Ovary (tissue), 9 donors: Measurements from ENCODE around the gene HOMER1. TPM values are rescaled to one million over a fixed set of nuclear protein-coding genes. Genes with fewer than 3 reads are reported as not detected.

Experiments
- DNase-seq, 5 donors: peaks; one replicate each; pipeline ENCODE4 v3.0.0-alpha.2; 2019 to 2020
- H3K27ac ChIP-seq, 2 donors: fragments of 200-600 bp; one replicate each; pipeline versions ENCODE4 v1.5.1 to v1.8.0; 2019 to 2022
- H3K27me3 ChIP-seq: fragments of 200-600 bp; one replicate; pipeline ENCODE4 v1.8.0; 2022
- H3K36me3 ChIP-seq: fragments of 200-600 bp; sonication (generic); one replicate; pipeline ENCODE4 v1.5.1; 2019
- H3K4me1 ChIP-seq: one replicate; pipeline ENCODE4 v1.8.1; 2013; ENCODE audit warnings: mild to moderate bottlenecking, moderate library complexity; ENCODE audit not compliant: insufficient read depth
- H3K4me3 ChIP-seq: fragments of 200-600 bp; sonication (generic); one replicate; pipeline ENCODE4 v1.5.1; 2017
- H3K9me3 ChIP-seq, 2 donors: fragments of 200-600 bp in 1 of 2; sonication (generic) in 1 of 2; one replicate each; pipeline versions ENCODE4 v1.5.1 to v1.8.1; 2013 to 2019; ENCODE audit warnings: mild to moderate bottlenecking in 1 of 2, moderate library complexity in 1 of 2
- CTCF ChIP-seq, 3 donors: fragments of 450-650 bp in 2 of 3; fragments of 200-600 bp in 1 of 3; IDR thresholded peaks; one replicate each; pipeline versions ENCODE4 v1.5.1 to v1.8.0; 2016 to 2022; ENCODE audit warnings: antibody characterized with exemption in 3 of 3, mild to moderate bottlenecking in 1 of 3
- EP300 ChIP-seq: sonication (generic); formaldehyde crosslinking; IDR thresholded peaks from one replicate; pipeline ENCODE4 v1.6.1; 2017; ENCODE audit warnings: antibody characterized with exemption
- POLR2A ChIP-seq: fragments of 450-650 bp; IDR thresholded peaks from one replicate; pipeline ENCODE4 v1.6.1; 2017; ENCODE audit warnings: antibody characterized with exemption, mild to moderate bottlenecking, moderate library complexity
- WGBS, 3 donors: extraction: QIAGEN DNeasy Blood & Tissue Kit in 1 of 3; methylation state at CpG; one replicate each; pipeline versions ENCODE4 v1.1.5 to v1.1.7; 2013 to 2017; 5-methylcytosine and 5-hydroxymethylcytosine counted together
- intact Hi-C, 4 donors: fragments of 100-400 bp; cut with DNase I; formaldehyde crosslinking; loops; one replicate each; pipeline versions ENCODE4 v1.11.0 to v1.15.1; 2022 to 2023
- polyA plus RNA-seq, 2 donors: library from polyadenylated mRNA; stranded (reverse); fragments of 200-250 nt in 1 of 2; fragments of 350-450 nt in 1 of 2; fragmentation: Illumina TruSeq in 1 of 2; extraction: RNeasy Lipid Tissue Mini Kit (QIAGEN cat#74804) in 1 of 2; gene quantifications; one replicate each; pipeline ENCODE4 v1.2.3, GENCODE V29; 2013 to 2014
- total RNA-seq, 7 donors: library from RNA; depleted of rRNA in 2 of 7; stranded (reverse); fragments of >200 nt in 2 of 7; fragmentation: NEBNext Ultra II Directional in 3 of 7; extraction: Animal tissue kit (Norgen Biotek cat#: 25700) in 3 of 7; gene quantifications; one replicate each; pipeline versions ENCODE4 v1.1.0 to v1.2.4, GENCODE V29; 2016 to 2023
- donor health status: DM: no; HTN: no; CAD: no; lungs with moderate emphysema.
- donor health status: DM: no; HTN: no; CAD: no.
- donor health status: Bipolar disorder and iron deficiency.
- donor health status: DM: yes; HTN: yes; CAD: no.
- donor health status: DM: no; HTN: no; CAD: no.
- donor health status: DM: yes; HTN: yes; CAD: no.

The HOMER1 gene
- total and polyA plus RNA-seq, 9 donors = 1.8 to 37.8 (median 10.9) TPM

- Histone ChIP-seq H3K4me3 (peak overlapping the region; percentile 60), H3K4me1 (peaks cover 2% of the 10 kb centered on the region), H3K27me3 (no peaks in the 10 kb centered on the region), H3K9me3 (no peaks in the 10 kb centered on the region), H3K36me3 (no peaks in the 10 kb centered on the region), H3K27ac (no peak overlapping the region)
- DNase-seq = no peak
- 24 to 30% (median 29%) methylated on average over 11 of the region's 11 CpGs for WGBS, 3 donors
- TF ChIP-seq POLR2A (no peak), CTCF (IDR thresholded peaks at IDR 0.05) (no peak), EP300 (no peak)
- intact Hi-C loops = no loop called here
Observed at GRCh38 chr5:79512049-79512448, 1.9 kb downstream of the HOMER1 start.

DNA sequence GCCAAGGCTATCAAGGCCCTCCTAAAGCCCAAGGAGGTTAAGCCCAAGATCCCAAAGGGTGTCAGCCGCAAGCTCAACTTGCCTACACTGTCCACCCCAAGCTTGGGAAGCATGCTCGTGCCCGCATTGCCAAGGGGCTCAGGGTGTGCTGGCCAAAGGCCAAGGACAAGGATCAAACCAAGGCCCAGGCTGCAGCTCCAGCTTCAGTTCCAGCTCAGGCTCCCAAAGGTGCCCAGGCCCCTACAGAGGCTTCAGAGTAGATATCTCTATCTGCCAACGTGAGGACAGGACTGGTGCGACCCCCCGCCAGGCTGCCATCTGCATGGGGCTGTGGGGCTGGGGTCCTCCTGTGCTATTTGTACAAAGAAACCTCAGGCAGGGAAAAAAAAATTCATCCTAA is 3.3 kb downstream of the HOMER1 start:
- H3K4me3 ChIP-seq = no peak overlapping the region
- no peaks in the 10 kb centered on the region for H3K27me3 ChIP-seq
- H3K27ac ChIP-seq = no peak overlapping the region
- 94 to 99% (median 95%) methylated on average over 6 of the region's 6 CpGs for WGBS, 3 donors
- TF ChIP-seq CTCF (IDR thresholded peaks at IDR 0.05) = no peak
- no peak for TF ChIP-seq POLR2A
- TF ChIP-seq EP300 = no peak
- H3K9me3 ChIP-seq = no peaks in the 10 kb centered on the region
- intact Hi-C loops = no loop called here
- peak in 2 of 5 donors; percentile 23 to 32 for DNase-seq
- no peaks in the 10 kb centered on the region for H3K36me3 ChIP-seq
- H3K4me1 ChIP-seq = peaks cover 2% of the 10 kb centered on the region

DNA sequence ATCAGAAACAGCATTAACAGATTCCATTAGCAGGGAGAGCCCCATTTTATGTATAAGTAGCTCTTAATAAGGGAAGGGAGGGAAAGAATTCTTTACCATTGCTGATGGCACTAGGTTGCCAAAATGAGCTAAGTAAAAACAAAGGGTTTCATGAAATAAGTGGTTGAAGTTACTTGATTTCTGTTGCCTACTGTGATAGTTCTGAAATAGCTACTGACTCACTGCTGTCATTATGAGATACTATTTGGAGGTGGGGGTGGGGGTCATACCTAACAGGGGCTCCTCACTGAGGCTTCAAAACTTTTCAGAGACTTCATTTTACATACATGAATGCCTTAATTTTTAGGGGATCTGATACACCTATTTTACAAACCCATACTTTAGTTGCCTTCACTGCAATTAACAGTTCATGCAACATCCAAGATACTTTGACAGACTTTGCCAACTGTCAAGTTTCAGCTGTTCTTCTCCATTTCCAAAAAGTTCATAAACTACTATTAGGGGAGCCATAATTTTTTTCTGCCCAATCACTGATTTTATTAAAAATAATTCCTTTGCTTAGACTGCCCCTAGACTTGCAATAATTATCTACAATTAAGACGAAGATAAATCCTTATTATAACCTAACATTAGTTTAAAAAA is 4.6 kb downstream of the HOMER1 start:
- 90 to 96% (median 93%) methylated on average over 1 of the region's 1 CpG for WGBS, 3 donors
- no peak overlapping the region for H3K27ac ChIP-seq
- intact Hi-C loops = no loop called here
- H3K27me3 ChIP-seq = no peaks in the 10 kb centered on the region
- no peak overlapping the region for H3K4me3 ChIP-seq
- no peak for DNase-seq
- no peak for TF ChIP-seq POLR2A
- TF ChIP-seq EP300 = no peak
- no peak for TF ChIP-seq CTCF (IDR thresholded peaks at IDR 0.05)
- H3K9me3 ChIP-seq = no peaks in the 10 kb centered on the region
- peaks cover 2% of the 10 kb centered on the region for H3K4me1 ChIP-seq
- H3K36me3 ChIP-seq = no peaks in the 10 kb centered on the region

DNA sequence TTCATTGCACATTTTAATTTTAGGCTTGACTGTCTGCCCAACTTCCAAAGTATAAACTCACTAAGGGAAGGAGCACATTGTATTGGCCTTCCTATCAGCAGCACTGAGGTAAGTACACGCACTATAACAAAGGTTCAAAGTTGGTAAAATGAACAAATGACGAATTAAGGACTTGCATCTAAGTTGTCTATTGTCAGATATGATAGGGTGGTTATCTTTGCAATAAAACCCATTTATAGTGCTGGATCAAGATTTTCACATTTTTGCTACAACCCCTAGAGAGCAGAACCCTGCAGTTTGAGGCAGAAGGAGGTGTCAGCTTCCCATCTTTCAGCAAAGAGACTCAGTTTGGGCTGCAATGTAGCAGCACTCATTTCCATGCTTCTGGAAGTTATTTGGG is 5.1 kb downstream of the HOMER1 start:
- H3K4me1 ChIP-seq = peaks cover 2% of the 10 kb centered on the region
- WGBS, 3 donors = 96 to 99% (median 97%) methylated on average over 2 of the region's 2 CpGs

More for the DNA sequence above, 5.1 kb downstream of the HOMER1 start:
- no peak overlapping the region for H3K4me3 ChIP-seq
- H3K27ac ChIP-seq = no peak overlapping the region
- H3K36me3 ChIP-seq = no peaks in the 10 kb centered on the region
- TF ChIP-seq POLR2A (no peak), CTCF (IDR thresholded peaks at IDR 0.05) (no peak), EP300 (no peak)
- no peaks in the 10 kb centered on the region for H3K27me3 ChIP-seq
- no peaks in the 10 kb centered on the region for H3K9me3 ChIP-seq
- intact Hi-C loops = no loop called here
- no peak for DNase-seq
